ENCODE results near the gene KLHL3. TPM values are rescaled to one million over a fixed set of nuclear protein-coding genes. Genes with fewer than 3 reads are reported as not detected.

KLHL3 gene
- total RNA-seq, 1 donor from 2014 or later: 4.4 TPM

DNA sequence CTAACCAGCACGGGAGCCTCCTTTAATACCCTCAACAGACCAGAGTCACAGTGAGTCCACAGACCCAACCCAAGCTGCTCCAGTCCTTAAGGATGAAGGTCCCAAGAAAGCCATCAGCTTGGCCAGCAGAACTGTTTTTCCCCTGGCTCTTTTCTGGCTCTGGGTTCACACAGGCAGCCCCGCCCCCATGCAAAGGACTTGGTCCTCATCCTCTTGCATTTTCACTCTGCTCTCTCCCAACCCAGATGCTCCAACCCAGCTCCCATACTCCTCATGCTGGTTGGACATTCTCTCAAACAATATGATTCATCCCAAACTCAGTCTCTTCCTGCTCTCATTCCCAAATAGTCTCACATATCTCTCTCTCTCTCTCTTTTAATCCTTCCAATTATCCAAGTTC lies 162.5 kb downstream of the KLHL3 start:
- no peak for ATAC-seq

- ATAC-seq: no peak
These were observed 163.7 kb downstream of the KLHL3 start for GRCh38 chr5:137572042-137572695.

DNA sequence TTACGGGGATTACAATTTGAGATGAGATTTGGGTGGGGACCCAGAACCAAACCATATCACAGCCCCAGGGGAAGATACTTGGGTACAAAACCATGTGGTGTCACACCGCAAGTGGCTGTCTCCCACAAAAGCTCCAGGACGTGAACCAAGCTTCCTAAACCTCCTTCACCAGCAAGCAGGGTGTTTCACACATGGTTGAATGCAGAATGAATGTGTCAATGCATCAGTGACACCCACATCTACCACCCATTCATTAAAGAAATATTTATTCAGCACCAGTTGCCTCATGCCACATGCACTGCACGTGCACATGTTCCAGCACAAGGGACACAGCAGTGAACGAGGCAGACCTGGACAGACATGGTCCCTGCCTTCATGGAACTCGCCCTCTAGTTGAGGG lies 165.8 kb downstream of the KLHL3 start:
- ATAC-seq: no peak

Other genes with a start within 250 kb of the KLHL3 start
- 0.48 TPM for gene SPOCK1, start 236.8 kb downstream of the KLHL3 start, total RNA-seq
- gene HNRNPA0, start 18.3 kb upstream of the KLHL3 start, total RNA-seq: 17.9 TPM
- not detected for gene MYOT, start 131.8 kb upstream of the KLHL3 start, total RNA-seq
- gene PKD2L2, start 153.4 kb upstream of the KLHL3 start, total RNA-seq: not detected

Measured in esophagus mucosa (tissue), 1 donor.